HG03354 (cell line): ENCODE results near the gene SUN5.
"Not testable (repeated sequence)": the region's sequence is repeated elsewhere in the genome, so short reads cannot be mapped to it uniquely, and the experiment has no call there.

ENCODE experiments used
- ATAC-seq: cut with Tn5 transposase; IDR thresholded peaks from one replicate; pipeline ENCODE4 v1.9.1; 2021; ENCODE audit warnings: mild to moderate bottlenecking; ENCODE audit not compliant: unreplicated experiment, poor library complexity, severe bottlenecking

The SUN5 gene

GRCh38 chr20:33004141-33004751 lies at the start of gene SUN5:
SUN5 (minus strand) TSS chr20:33004433; CDS start chr20:33004340, 93 bp downstream.
- ATAC-seq: no peak

- no peak for ATAC-seq
These were observed 49.3 kb upstream of the SUN5 start, which contains the start of gene BPIFB3 for GRCh38 chr20:33053291-33054106. BPIFB3 (plus strand) TSS chr20:33053903; CDS start chr20:33055436, 1,533 bp downstream.

GRCh38 chr20:33051333-33051732 lies 47.1 kb upstream of the SUN5 start:
- ATAC-seq: no peak

GRCh38 chr20:33046412-33046811 lies 42.2 kb upstream of the SUN5 start:
- ATAC-seq: no peak

GRCh38 chr20:33045129-33045721 lies 41.0 kb upstream of the SUN5 start:
- ATAC-seq: not testable (repeated sequence)

DNA sequence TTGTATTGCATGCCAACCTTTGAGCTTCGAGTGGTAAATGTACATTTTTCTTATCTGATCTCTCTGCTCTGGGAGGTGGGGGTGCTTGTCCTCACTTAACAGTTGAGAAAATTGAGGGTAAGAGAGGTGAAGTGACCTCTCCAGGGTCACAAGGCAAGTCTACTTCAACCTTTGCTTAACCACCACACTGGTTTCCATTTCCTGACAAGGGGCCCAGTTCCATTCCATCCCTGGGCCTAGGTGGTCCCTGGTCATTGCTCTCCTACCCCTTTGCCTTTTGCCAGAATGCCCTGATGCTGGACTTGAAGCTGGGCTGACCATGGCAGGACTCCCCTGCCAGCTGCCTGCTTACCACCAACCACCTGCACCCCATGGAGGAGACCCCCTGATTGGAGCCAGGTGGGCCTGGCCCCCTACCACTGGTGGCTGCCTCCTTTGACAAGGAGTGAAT lies 39.5 kb upstream of the SUN5 start:
- no peak for ATAC-seq

- no peak for ATAC-seq
These were observed 38.9 kb upstream of the SUN5 start for GRCh38 chr20:33042983-33043730.

GRCh38 chr20:33042430-33042829 lies 38.2 kb upstream of the SUN5 start:
- ATAC-seq: no peak

DNA sequence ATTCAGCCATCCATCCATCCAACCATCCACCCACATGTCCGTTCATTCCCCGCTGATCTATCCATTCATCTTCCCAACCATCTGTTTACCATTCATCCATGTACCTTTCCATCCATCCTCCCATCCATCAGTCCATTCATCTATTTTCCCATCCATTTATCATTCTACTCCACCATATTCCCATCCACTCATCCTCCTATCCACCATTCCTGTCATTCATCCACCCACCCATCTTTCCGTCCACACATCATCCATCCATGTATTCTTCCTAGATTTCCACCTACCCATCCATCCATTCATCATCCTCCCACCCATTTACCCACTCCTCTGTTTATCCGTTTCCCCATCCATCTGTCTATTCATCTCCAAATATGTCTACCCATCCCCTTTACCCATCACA lies 34.0 kb upstream of the SUN5 start:
- no peak for ATAC-seq

DNA sequence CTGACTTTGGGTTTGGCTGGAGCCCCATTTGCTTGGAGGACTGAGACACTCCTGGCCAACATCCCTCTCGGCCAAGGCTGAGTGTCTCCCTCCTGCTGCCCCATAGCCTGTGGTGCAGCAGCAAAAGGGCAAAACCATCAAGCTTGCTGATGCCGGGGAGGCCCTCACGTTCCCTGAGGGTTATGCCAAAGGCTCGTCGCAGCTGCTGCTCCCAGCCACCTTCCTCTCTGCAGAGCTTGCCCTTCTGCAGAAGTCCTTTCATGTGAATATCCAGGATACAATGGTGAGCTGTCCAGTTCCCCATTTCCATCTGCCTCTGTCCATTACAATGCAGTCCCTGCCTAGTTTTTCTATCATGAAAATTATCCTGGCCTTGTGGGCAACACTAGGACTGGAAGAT lies 33.2 kb upstream of the SUN5 start:
- no peak for ATAC-seq

- ATAC-seq: no peak
These were observed 30.8 kb upstream of the SUN5 start for GRCh38 chr20:33034901-33035492.

DNA sequence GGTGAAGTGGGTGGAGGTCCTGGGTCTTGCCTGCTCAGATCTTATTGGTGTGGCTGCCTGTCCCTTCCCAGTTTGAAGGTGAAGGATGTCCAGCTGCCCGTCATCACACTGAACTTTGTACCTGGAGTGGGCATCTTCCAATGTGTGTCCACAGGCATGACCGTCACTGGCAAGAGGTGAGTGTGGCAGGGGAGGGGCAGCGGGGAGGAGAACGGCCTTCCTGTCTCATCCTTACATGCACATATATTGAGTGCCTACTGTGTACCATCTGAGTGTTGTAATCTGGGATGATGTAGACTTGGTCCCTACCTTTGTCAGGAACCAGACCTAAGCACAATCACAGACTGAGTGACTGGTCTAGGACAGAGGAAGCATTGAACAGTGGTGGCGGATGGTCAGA lies 29.9 kb upstream of the SUN5 start:
- no peak for ATAC-seq

DNA sequence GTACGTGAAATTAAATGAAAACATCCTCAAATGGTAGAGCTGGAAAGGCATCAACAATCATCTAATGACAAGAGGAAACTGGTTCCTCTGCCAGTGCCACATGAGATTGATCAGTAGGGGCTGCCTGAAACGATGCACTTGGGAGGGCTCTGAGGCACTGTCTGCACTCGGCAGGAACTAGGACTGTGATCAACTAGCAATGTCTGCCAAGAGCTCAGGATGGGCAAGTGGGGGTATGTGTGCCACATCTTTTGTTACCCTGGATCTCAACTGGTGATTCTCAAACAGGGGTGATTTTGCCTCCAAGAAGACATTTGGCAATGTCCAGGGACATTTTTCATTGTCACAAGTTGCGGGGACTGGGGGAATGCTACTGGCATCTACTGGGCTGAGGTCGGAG lies 29.1 kb upstream of the SUN5 start:
- ATAC-seq: no peak

DNA sequence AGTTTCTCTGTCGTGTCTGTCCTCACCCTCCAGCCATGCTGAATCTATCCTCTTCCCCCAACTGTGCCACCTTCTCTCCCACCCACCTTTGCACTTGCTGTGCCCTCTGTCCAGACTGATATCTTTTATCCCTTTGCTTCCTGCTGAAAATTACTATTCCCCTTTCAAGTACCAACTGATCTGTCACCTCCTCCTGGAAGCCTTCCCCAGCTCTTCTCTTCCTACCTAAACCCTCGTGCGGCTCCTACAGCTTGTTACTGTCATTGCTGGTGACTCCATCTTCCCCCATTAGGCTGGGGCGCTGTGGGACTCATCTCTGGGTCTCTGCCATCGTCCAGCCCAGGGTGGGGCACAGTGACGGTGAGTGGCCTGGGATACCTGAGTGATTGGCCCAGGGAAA lies 28.3 kb upstream of the SUN5 start:
- ATAC-seq: no peak

- no peak for ATAC-seq
These were observed 27.3 kb upstream of the SUN5 start, which contains the start of gene BPIFB6 for GRCh38 chr20:33031531-33031930. BPIFB6 (plus strand) TSS chr20:33031648; CDS start chr20:33031648, 0 bp downstream.

GRCh38 chr20:33030569-33030968 lies 26.3 kb upstream of the SUN5 start:
- no peak for ATAC-seq

- no peak for ATAC-seq
These were observed 25.8 kb upstream of the SUN5 start for GRCh38 chr20:33030076-33030475.

DNA sequence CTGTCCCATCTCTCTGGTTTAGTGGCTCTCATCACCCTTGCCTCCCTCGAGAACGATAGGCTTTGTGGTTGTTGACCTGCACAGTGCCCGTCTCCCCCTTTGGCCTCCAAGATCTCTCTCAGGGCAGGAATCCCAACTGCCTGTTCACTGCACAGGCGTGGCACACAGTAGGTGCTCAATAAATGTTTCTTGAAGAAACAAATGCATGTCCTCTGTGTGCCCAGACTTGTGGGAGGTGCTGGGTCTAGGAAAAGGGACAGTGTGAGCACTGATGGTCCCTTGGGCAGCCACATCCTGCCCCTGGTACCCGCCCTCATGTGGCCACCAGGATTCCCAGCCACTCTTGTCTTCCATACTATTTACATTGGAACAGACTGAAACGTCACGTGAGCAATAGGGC lies 24.6 kb upstream of the SUN5 start:
- ATAC-seq: no peak
